Keratinocyte (primary cell): ENCODE data around the gene ALG14. TPM values are rescaled to one million over a fixed set of nuclear protein-coding genes. Genes with fewer than 3 reads are reported as not detected.
A peak's percentile ranks its signal among the peaks of the same experiment; 100 is the strongest.

Experiments
- DNase-seq: peaks from one replicate; pipeline ENCODE4 v3.0.0-alpha.2; 2011; ENCODE audit warnings: low read depth, missing footprints, low spot score
- FAIRE-seq: peaks from 2 replicates; lab custom pipeline; 2011; peaks lifted over from hg19 to GRCh38; lab: Jason Lieb, UNC
- H2AFZ ChIP-seq: 2 replicates; pipeline ENCODE4 v1.6.0; 2012; ENCODE audit warnings: low read length, control low read depth, inconsistent platforms; ENCODE audit not compliant: control insufficient read depth
- H3K27ac ChIP-seq: 2 replicates; pipeline ENCODE4 v1.5.1; 2011; ENCODE audit warnings: low read length; ENCODE audit not compliant: control insufficient read depth, insufficient read depth
- H3K27me3 ChIP-seq: 3 replicates; pipeline ENCODE4 v1.6.0; 2011; ENCODE audit warnings: low read length; ENCODE audit not compliant: control insufficient read depth, insufficient read depth; ENCODE audit errors: extremely low read depth
- H3K36me3 ChIP-seq, 2 experiments: 2 replicates in 1 of 2; 3 replicates in 1 of 2; pipeline ENCODE4 v1.5.1; 2011; ENCODE audit warnings: low read length in 2 of 2, mild to moderate bottlenecking in 1 of 2; ENCODE audit not compliant: control insufficient read depth in 2 of 2, insufficient read depth in 2 of 2; ENCODE audit errors: extremely low read depth in 1 of 2
- H3K4me1 ChIP-seq: 3 replicates; pipeline ENCODE4 v1.5.1; 2011; ENCODE audit warnings: low read length; ENCODE audit not compliant: control insufficient read depth, insufficient read depth; ENCODE audit errors: extremely low read depth
- H3K4me2 ChIP-seq: 3 replicates; pipeline ENCODE4 v1.6.0; 2011; ENCODE audit warnings: low read depth, low read length; ENCODE audit not compliant: control insufficient read depth, insufficient read depth; ENCODE audit errors: extremely low read depth
- H3K4me3 ChIP-seq, 3 experiments: fragments of 200-600 bp in 1 of 3; sonication (generic) in 1 of 3; 2 replicates in 2 of 3; 3 replicates in 1 of 3; pipeline ENCODE4 v1.5.1; 2011 to 2016; ENCODE audit warnings: low read length in 3 of 3, mild to moderate bottlenecking in 3 of 3, control low read depth in 2 of 3, inconsistent platforms in 1 of 3, low read depth in 1 of 3, mixed read lengths in 1 of 3, mixed run types in 1 of 3, moderate library complexity in 1 of 3; ENCODE audit not compliant: control insufficient read depth in 2 of 3, insufficient read depth in 2 of 3; ENCODE audit errors: extremely low read depth in 1 of 3
- H3K79me2 ChIP-seq: 2 replicates; pipeline ENCODE4 v1.6.0; 2012; ENCODE audit warnings: low read length; ENCODE audit not compliant: control insufficient read depth, insufficient read depth
- H3K9ac ChIP-seq: 3 replicates; pipeline ENCODE4 v1.6.0; 2011; ENCODE audit warnings: low read length; ENCODE audit not compliant: control insufficient read depth, insufficient read depth; ENCODE audit errors: extremely low read depth
- H3K9me1 ChIP-seq: 3 replicates; pipeline ENCODE4 v1.6.0; 2011; ENCODE audit warnings: low read length; ENCODE audit not compliant: control insufficient read depth, insufficient read depth; ENCODE audit errors: extremely low read depth
- H3K9me3 ChIP-seq: 2 replicates; pipeline ENCODE4 v1.5.1; 2012; ENCODE audit warnings: low read depth, low read length; ENCODE audit not compliant: control insufficient read depth
- H4K20me1 ChIP-seq: 3 replicates; pipeline ENCODE4 v1.6.0; 2011; ENCODE audit warnings: low read length; ENCODE audit not compliant: control insufficient read depth, insufficient read depth; ENCODE audit errors: extremely low read depth
- EZH2 ChIP-seq: IDR thresholded peaks from one replicate; pipeline ENCODE4 v1.6.1; 2012; ENCODE audit warnings: inconsistent platforms, mild to moderate bottlenecking, low read length, moderate library complexity
- dilution Hi-C: fragments of 300-500 bp; cut with MboI; formaldehyde crosslinking; loops from one replicate; pipeline ENCODE4 v1.7.0; 2020; ENCODE audit warnings: low sequenced_read_pairs; ENCODE audit not compliant: extremely low pct_ligation_motif_present
- polyA plus RNA-seq, 5 experiments: library from polyadenylated mRNA; depleted of rRNA in 3 of 5; stranded (reverse) in 3 of 5; stranded (forward) in 1 of 5; unstranded in 1 of 5; fragments of >200 nt; gene quantifications; 1 replicate in 1 of 5; 2 replicates in 3 of 5; 3 replicates in 1 of 5; pipeline versions ENCODE4 v1.2.1 to v1.2.3, GENCODE V29; 2011 to 2012; ENCODE audit warnings: missing spikeins in 2 of 5, low read depth in 1 of 5, low replicate concordance in 1 of 5
- TF ChIP-seq, protein P1 (sequence below), 3 experiments: IDR thresholded peaks in 1 of 3; conservative IDR thresholded peaks in 1 of 3; optimal IDR thresholded peaks in 1 of 3; 2 replicates in 2 of 3; 3 replicates in 1 of 3; pipeline versions ENCODE3 to v1.5.1; 2011; ENCODE audit warnings: low read length in 3 of 3, mild to moderate bottlenecking in 3 of 3, moderate library complexity in 2 of 3, control low read depth in 1 of 3, inconsistent platforms in 1 of 3; ENCODE audit not compliant: insufficient read depth in 2 of 3; ENCODE audit errors: extremely low read depth in 1 of 3

Gene ALG14
- polyA plus RNA-seq, 1 donor (not counting 4 experiments of a cell fraction or from before 2014, with no cell fraction given) = 4.6 TPM

DNA sequence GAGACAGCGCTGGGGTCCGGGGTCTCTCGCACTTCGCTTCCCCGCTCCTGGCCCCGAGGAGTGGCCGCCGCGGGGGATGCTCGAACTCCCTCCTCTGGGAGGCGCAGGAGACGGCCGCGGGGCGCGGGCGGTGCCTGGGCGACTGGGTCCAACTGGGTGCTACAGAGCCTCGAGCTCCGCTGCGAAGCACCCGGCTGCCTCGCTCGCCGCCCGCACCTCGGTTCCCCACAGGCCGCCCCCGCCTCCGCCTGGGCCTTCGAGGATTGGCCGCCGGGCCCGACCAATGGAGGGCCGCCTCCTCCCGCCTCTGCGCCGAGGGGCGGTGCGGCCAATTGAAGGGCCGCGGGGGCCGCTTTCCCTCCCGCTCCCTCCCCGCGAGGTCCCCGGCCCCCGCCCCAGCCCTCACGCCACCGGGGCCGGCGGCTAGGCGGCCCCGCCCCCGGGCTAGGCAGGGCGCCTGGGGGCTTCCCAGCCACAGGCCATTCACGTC, 145.8 kb downstream of the ALG14 start, which contains the start of gene CNN3:
CNN3 (minus strand) TSS at position 196 of the 490 bp plus-strand sequence. CDS start 216 bp downstream, outside the sequence.
- TF ChIP-seq, protein P1, sequence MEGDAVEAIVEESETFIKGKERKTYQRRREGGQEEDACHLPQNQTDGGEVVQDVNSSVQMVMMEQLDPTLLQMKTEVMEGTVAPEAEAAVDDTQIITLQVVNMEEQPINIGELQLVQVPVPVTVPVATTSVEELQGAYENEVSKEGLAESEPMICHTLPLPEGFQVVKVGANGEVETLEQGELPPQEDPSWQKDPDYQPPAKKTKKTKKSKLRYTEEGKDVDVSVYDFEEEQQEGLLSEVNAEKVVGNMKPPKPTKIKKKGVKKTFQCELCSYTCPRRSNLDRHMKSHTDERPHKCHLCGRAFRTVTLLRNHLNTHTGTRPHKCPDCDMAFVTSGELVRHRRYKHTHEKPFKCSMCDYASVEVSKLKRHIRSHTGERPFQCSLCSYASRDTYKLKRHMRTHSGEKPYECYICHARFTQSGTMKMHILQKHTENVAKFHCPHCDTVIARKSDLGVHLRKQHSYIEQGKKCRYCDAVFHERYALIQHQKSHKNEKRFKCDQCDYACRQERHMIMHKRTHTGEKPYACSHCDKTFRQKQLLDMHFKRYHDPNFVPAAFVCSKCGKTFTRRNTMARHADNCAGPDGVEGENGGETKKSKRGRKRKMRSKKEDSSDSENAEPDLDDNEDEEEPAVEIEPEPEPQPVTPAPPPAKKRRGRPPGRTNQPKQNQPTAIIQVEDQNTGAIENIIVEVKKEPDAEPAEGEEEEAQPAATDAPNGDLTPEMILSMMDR (optimal IDR thresholded peaks at IDR 0.05 in 1 of 3, IDR thresholded peaks at IDR 0.05 in 1 of 3, conservative IDR thresholded peaks at IDR 0.05 in 1 of 3; ENCODE audit: extremely low read depth in 1 of 3, insufficient read depth in 2 of 3, low read length in 3 of 3) = peak in 1 of 3 experiments; percentile 24
- no peak for TF ChIP-seq EZH2
- peaks cover 1 to 7% of the 10 kb centered on the region in 2 experiments for H3K36me3 ChIP-seq
- peak within 1 kb of the TSS; percentile 42 for H2AFZ ChIP-seq
- H3K27me3 ChIP-seq = no peaks in the 10 kb centered on the region
- H3K79me2 ChIP-seq = peaks cover 42% of the 10 kb centered on the region
- H3K4me2 ChIP-seq = peak within 1 kb of the TSS; percentile 91
- H3K9me1 ChIP-seq = no peaks in the 10 kb centered on the region
- peak within 1 kb of the TSS; percentile 73 for H3K27ac ChIP-seq
- H3K9me3 ChIP-seq = no peaks in the 10 kb centered on the region
- DNase-seq (no peak), FAIRE-seq (no peak)
- dilution Hi-C loops = no loop called here
- H3K4me3 ChIP-seq = peak within 1 kb of the TSS; percentile 82 to 98 (median 85)
- H4K20me1 ChIP-seq = no peaks in the 10 kb centered on the region
- H3K4me1 ChIP-seq = peaks cover 15% of the 10 kb centered on the region
- H3K9ac ChIP-seq = peak within 1 kb of the TSS; percentile 75

DNA sequence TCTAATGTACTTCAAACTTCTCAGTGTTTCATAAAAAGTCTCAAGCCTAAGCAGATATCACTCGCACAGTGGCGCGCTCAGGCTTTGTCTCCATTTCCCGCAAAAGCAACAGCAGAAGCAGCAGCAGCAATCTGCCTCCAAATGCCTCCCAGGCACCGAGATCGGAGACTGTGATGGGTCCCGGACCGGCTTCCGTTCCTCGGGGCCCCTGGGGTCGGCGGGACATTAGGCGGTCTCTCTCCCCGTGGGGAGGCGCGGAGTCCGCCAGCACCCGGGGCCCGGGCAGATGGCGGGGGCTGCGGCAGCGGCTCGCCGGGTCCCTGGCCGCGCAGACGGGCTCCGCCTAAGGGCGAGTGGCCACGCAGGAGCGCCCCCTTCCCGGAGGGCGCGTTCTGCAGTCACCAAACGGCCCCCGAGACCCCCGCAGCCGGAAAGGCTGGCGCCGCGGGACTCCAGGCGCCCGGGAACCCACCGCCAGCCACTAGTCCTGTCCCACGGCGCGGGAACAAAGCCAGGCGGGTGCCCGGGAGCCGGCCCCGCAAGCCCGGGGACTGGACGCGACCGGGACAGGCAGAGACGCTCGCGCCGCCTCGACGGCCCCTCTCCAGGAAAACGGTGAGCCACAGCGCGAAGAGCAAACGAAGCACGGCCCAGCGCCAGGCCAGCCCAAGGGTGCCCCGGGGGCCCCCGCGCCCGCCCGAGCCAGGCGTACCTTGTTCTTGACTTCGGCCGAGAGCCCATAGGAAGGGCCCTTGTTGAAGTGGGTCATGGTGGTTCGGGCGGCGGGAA, 146.4 kb downstream of the ALG14 start:
- Histone ChIP-seq H3K4me2 (peak overlapping the region; percentile 91), H3K27me3 (no peaks in the 10 kb centered on the region), H3K36me3 (peaks cover 1 to 7% of the 10 kb centered on the region in 2 experiments), H3K79me2 (peaks cover 48% of the 10 kb centered on the region), H3K9me3 (no peaks in the 10 kb centered on the region), H3K4me3 (peak overlapping the region; percentile 82 to 98 (median 85)), H3K27ac (peak overlapping the region; percentile 73), H2AFZ (peak overlapping the region; percentile 42), H3K9ac (peak overlapping the region; percentile 75), H3K9me1 (no peaks in the 10 kb centered on the region), H3K4me1 (peaks cover 15% of the 10 kb centered on the region), H4K20me1 (no peaks in the 10 kb centered on the region)
- dilution Hi-C loops = no loop called here
- no peak for DNase-seq
- TF ChIP-seq, protein P1 (optimal IDR thresholded peaks at IDR 0.05 in 1 of 3, IDR thresholded peaks at IDR 0.05 in 1 of 3, conservative IDR thresholded peaks at IDR 0.05 in 1 of 3; ENCODE audit: extremely low read depth in 1 of 3, insufficient read depth in 2 of 3, low read length in 3 of 3) = peak in 2 of 3 experiments; percentile 13 to 50
- no peak for TF ChIP-seq EZH2
- no peak for FAIRE-seq
